ENCODE measurements around the gene MMP24OS. TPM values are rescaled to one million over a fixed set of nuclear protein-coding genes. Genes with fewer than 3 reads are reported as not detected.
"Not testable (repeated sequence)": the region's sequence is repeated elsewhere in the genome, so short reads cannot be mapped to it uniquely, and the experiment has no call there.

The MMP24OS gene
- total RNA-seq, 1 donor = 20.2 TPM

- DNase-seq (ENCODE audit: low read depth in 2 of 3, low spot score in 2 of 3) = no peak
Observed at GRCh38 chr20:35280523-35280922, 2.6 kb upstream of the MMP24OS start.

GRCh38 chr20:35279533-35280174 lies 1.7 kb upstream of the MMP24OS start:
- no peak for DNase-seq (ENCODE audit: low read depth in 2 of 3, low spot score in 2 of 3)

GRCh38 chr20:35279040-35279439 lies 1.1 kb upstream of the MMP24OS start:
- DNase-seq (ENCODE audit: low read depth in 2 of 3, low spot score in 2 of 3) = no peak

- no peak for DNase-seq (ENCODE audit: low read depth in 2 of 3, low spot score in 2 of 3)
Observed at GRCh38 chr20:35277127-35277526, 795 bp downstream of the MMP24OS start.

- DNase-seq (ENCODE audit: low read depth in 2 of 3, low spot score in 2 of 3) = no peak
Observed at GRCh38 chr20:35276408-35276807, 1.5 kb downstream of the MMP24OS start.

- DNase-seq (ENCODE audit: low read depth in 2 of 3, low spot score in 2 of 3) = no peak
Observed at GRCh38 chr20:35275741-35276251, 2.1 kb downstream of the MMP24OS start.

- DNase-seq (ENCODE audit: low read depth in 2 of 3, low spot score in 2 of 3) = no peak
Observed at GRCh38 chr20:35274172-35275092, 3.5 kb downstream of the MMP24OS start.

- peak in 1 of 3 donors; percentile 31 for DNase-seq (ENCODE audit: low read depth in 2 of 3, low spot score in 2 of 3)
Observed at GRCh38 chr20:35273449-35274171, 4.3 kb downstream of the MMP24OS start.

- no peak for DNase-seq (ENCODE audit: low read depth in 2 of 3, low spot score in 2 of 3)
Observed at GRCh38 chr20:35271904-35272303, 6.0 kb downstream of the MMP24OS start.

- DNase-seq (ENCODE audit: low read depth in 2 of 3, low spot score in 2 of 3) = no peak
Observed at GRCh38 chr20:35271073-35271882, 6.6 kb downstream of the MMP24OS start.

- no peak for DNase-seq (ENCODE audit: low read depth in 2 of 3, low spot score in 2 of 3)
Observed at GRCh38 chr20:35270021-35270902, 7.7 kb downstream of the MMP24OS start.

GRCh38 chr20:35269055-35269781 lies 8.7 kb downstream of the MMP24OS start:
- peak in 2 of 3 donors; percentile 29 to 56 for DNase-seq (ENCODE audit: low read depth in 2 of 3, low spot score in 2 of 3)

GRCh38 chr20:35267092-35267491 lies 10.8 kb downstream of the MMP24OS start:
- no peak for DNase-seq (ENCODE audit: low read depth in 2 of 3, low spot score in 2 of 3)

- no peak for DNase-seq (ENCODE audit: low read depth in 2 of 3, low spot score in 2 of 3)
Observed at GRCh38 chr20:35264755-35265154, 13.2 kb downstream of the MMP24OS start.

GRCh38 chr20:35263532-35264341 lies 14.2 kb downstream of the MMP24OS start:
- no peak for DNase-seq (ENCODE audit: low read depth in 2 of 3, low spot score in 2 of 3)

GRCh38 chr20:35262731-35263531 lies 15.0 kb downstream of the MMP24OS start:
- DNase-seq (ENCODE audit: low read depth in 2 of 3, low spot score in 2 of 3) = not testable (repeated sequence)

GRCh38 chr20:35262321-35262720 lies 15.6 kb downstream of the MMP24OS start:
- not testable (repeated sequence) for DNase-seq (ENCODE audit: low read depth in 2 of 3, low spot score in 2 of 3)
